ENCODE data around the gene ANGPTL8.

GRCh38 chr19:11198175-11198534 lies 41.3 kb upstream of the ANGPTL8 start:
- TF ChIP-seq CTCF (conservative IDR thresholded peaks at IDR 0.05) (no peak), EZH2 (IDR thresholded peaks at IDR 0.05; ENCODE audit: low read depth) (no peak)

Data from PC-9 (cell line).